Measurements from ENCODE around the gene B3GALT6. TPM values are rescaled to one million over a fixed set of nuclear protein-coding genes. Genes with fewer than 3 reads are reported as not detected.

The B3GALT6 gene
- 11.0 to 22.5 TPM (median 21.8 TPM) in 5 replicates for total RNA-seq (2022; extraction: Qiagen RNA extraction; ENCODE audit: low read depth)

DNA sequence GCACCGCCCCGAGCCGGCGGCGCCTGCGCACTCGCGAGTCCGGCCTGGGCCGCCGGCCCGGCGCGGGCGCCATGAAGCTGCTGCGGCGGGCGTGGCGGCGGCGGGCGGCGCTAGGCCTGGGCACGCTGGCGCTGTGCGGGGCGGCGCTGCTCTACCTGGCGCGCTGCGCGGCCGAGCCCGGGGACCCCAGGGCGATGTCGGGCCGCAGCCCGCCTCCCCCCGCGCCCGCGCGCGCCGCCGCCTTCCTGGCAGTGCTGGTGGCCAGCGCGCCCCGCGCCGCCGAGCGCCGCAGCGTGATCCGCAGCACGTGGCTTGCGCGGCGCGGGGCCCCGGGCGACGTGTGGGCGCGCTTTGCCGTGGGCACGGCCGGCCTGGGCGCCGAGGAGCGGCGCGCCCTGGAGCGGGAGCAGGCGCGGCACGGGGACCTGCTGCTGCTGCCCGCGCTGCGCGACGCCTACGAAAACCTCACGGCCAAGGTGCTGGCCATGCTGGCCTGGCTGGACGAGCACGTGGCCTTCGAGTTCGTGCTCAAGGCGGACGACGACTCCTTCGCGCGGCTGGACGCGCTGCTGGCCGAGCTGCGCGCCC is at the start of gene B3GALT6:
TSS of gene B3GALT6 (plus strand) at position 30 of the 588 bp plus-strand sequence. CDS start at position 72, 42 bp downstream.

GRCh38 chr1:1206376-1206965 is 25.6 kb upstream of the B3GALT6 start, which contains the start of gene TNFRSF18:
TNFRSF18 (minus strand) TSS chr1:1206592; CDS start chr1:1206571, 21 bp downstream.

GRCh38 chr1:1213345-1214265 is 18.4 kb upstream of the B3GALT6 start, which contains the start of gene TNFRSF4:
TNFRSF4 (minus strand) TSS chr1:1214153; CDS start chr1:1214127, 26 bp downstream.

DNA sequence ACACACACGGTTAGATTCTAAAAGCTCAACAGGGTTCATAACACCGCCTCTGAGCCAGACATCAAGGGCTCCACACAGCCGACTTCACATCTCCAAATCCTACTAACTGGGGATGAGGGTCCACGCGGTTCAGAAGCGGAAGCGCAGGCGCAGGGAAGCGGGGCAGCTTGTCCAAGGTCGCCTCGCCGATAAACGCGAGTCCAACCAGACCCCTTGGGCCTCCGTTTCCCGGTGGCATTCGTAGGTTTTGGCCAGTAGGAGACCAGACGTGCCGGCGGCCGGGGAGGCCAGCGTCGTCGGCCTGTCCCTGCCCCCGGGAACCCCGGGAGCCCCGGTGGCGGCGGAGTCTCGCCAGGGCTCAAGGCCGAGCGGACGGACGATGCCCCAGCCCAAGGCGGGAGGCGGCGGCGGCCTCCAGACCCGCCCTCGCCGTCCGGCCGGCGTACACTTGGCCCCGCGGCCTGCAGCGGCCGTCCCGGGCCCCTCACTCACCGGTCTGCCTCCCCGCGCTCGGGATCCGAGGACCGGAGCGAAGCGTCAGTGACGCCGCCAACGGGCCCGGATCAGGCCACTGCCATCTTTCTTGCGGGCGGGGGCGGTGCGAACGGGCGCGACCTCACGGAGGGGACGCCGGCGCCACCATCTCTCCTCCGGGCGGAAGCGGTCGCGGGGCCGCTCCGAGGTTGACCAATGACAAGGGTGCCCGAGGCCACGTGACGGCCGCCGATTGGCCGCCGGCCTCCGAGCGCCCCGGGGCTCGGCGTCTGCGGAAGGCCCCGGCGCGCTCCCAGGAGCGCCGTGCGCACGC is 433 bp upstream of the B3GALT6 start, which contains the start of gene SDF4:
TSS of gene SDF4 (minus strand) at position 602 of the 808 bp plus-strand sequence. CDS start 3,229 bp downstream, outside the sequence.

GRCh38 chr1:1246577-1247340 is 14.7 kb downstream of the B3GALT6 start, which contains the start of gene C1QTNF12:
C1QTNF12 (minus strand) TSS chr1:1246722; CDS start chr1:1246690, 32 bp downstream.

DNA sequence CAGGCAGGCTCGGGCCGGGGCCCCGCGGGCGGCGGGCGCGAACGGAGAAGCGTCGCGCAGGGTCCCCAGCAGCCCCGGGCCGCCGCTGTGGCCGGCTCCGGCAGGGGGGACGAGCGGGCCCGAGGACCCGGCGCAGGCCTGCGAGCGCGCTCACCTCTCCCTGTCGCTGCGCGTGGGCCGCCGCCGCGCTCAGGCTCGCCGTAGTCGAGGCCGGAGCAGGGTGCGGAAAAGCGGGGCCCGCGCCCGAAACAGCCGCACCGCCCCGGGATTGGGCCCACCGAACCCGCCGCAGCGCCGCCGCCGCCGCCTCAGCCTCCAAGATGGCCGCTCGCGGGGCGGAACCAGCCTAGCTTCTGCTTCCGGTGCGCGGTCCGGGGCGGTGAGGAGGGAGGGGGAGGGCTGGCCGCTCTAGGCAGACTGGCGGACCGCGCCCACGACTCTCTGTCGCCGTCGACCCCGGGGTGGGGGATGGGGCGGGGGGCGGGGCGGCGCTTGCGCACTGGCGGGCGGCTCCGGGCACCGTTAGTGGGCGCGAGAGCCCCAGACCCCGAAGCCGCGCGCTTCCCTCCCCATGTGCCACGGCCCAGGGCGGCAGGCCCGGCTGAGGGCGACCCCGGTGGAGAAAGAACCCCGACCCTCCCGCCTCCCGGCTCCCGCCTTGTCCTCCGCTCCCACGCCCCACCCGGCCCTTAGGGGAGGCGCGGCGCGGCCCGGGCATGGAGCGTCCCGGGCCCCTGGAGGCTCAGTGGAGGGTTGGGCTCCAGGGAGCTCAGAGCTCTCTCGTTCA is 41.7 kb downstream of the B3GALT6 start, which contains the start of gene UBE2J2:
TSS of gene UBE2J2 (minus strand) at position 343 of the 787 bp plus-strand sequence. CDS start 5,862 bp downstream, outside the sequence.

Other genes with a start within 250 kb of the B3GALT6 start
- 29.0 to 81.0 TPM (median 71.2 TPM) in 5 replicates for gene HES4, start 232.1 kb upstream of the B3GALT6 start, total RNA-seq (2022; extraction: Qiagen RNA extraction; ENCODE audit: low read depth)
- 16.4 to 26.6 TPM (median 23.7 TPM) in 5 replicates for gene ISG15, start 218.7 kb upstream of the B3GALT6 start, total RNA-seq (2022; extraction: Qiagen RNA extraction; ENCODE audit: low read depth)
- gene AGRN, start 212.1 kb upstream of the B3GALT6 start, total RNA-seq (2022; extraction: Qiagen RNA extraction; ENCODE audit: low read depth): 74.8 to 132 TPM (median 111 TPM) in 5 replicates
- 0.32 to 0.62 TPM (median 0.53 TPM) in 5 replicates for gene RNF223, start 157.9 kb upstream of the B3GALT6 start, total RNA-seq (2022; extraction: Qiagen RNA extraction; ENCODE audit: low read depth)
- gene C1orf159, start 116.1 kb upstream of the B3GALT6 start, total RNA-seq (2022; extraction: Qiagen RNA extraction; ENCODE audit: low read depth): 8.5 to 15.1 TPM (median 13.8 TPM) in 5 replicates
- gene TTLL10, start 58.4 kb upstream of the B3GALT6 start, total RNA-seq (2022; extraction: Qiagen RNA extraction; ENCODE audit: low read depth): not detected in 5 replicates
- not detected in 5 replicates for gene TNFRSF18, start 25.6 kb upstream of the B3GALT6 start, total RNA-seq (2022; extraction: Qiagen RNA extraction; ENCODE audit: low read depth)
- gene TNFRSF4, start 18.1 kb upstream of the B3GALT6 start, total RNA-seq (2022; extraction: Qiagen RNA extraction; ENCODE audit: low read depth): 0.22 TPM in 1 of 5 replicates, not detected in the others
- 105 to 136 TPM (median 127 TPM) in 5 replicates for gene SDF4, start 236 bp upstream of the B3GALT6 start, total RNA-seq (2022; extraction: Qiagen RNA extraction; ENCODE audit: low read depth)
- 0.59 to 1.7 TPM (median 1.1 TPM) in 5 replicates for gene C1QTNF12, start 14.5 kb downstream of the B3GALT6 start, total RNA-seq (2022; extraction: Qiagen RNA extraction; ENCODE audit: low read depth)
- 35.9 to 51.0 TPM (median 48.6 TPM) in 5 replicates for gene UBE2J2, start 41.6 kb downstream of the B3GALT6 start, total RNA-seq (2022; extraction: Qiagen RNA extraction; ENCODE audit: low read depth)
- 0.68 to 1.3 TPM (median 1.2 TPM) in 5 replicates for gene SCNN1D, start 48.2 kb downstream of the B3GALT6 start, total RNA-seq (2022; extraction: Qiagen RNA extraction; ENCODE audit: low read depth)
- gene ACAP3, start 75.7 kb downstream of the B3GALT6 start, total RNA-seq (2022; extraction: Qiagen RNA extraction; ENCODE audit: low read depth): 8.1 to 17.8 TPM (median 13.7 TPM) in 5 replicates
- gene PUSL1, start 76.4 kb downstream of the B3GALT6 start, total RNA-seq (2022; extraction: Qiagen RNA extraction; ENCODE audit: low read depth): 16.5 to 29.3 TPM (median 22.8 TPM) in 5 replicates
- gene INTS11, start 92.4 kb downstream of the B3GALT6 start, total RNA-seq (2022; extraction: Qiagen RNA extraction; ENCODE audit: low read depth): 47.7 to 61.4 TPM (median 58.1 TPM) in 5 replicates
- gene CPTP, start 92.6 kb downstream of the B3GALT6 start, total RNA-seq (2022; extraction: Qiagen RNA extraction; ENCODE audit: low read depth): 13.1 to 20.9 TPM (median 18.3 TPM) in 5 replicates
- 0.08 to 0.14 TPM (median 0.12 TPM) in 5 replicates for gene TAS1R3, start 99.0 kb downstream of the B3GALT6 start, total RNA-seq (2022; extraction: Qiagen RNA extraction; ENCODE audit: low read depth)
- gene DVL1, start 117.2 kb downstream of the B3GALT6 start, total RNA-seq (2022; extraction: Qiagen RNA extraction; ENCODE audit: low read depth): 44.0 to 77.6 TPM (median 71.9 TPM) in 5 replicates
- 0.16 to 1.0 TPM (median 0.27 TPM) in 4 of 5 replicates, not detected in the other for gene MXRA8, start 126.3 kb downstream of the B3GALT6 start, total RNA-seq (2022; extraction: Qiagen RNA extraction; ENCODE audit: low read depth)
- 99.9 to 181 TPM (median 176 TPM) in 5 replicates for gene AURKAIP1, start 143.0 kb downstream of the B3GALT6 start, total RNA-seq (2022; extraction: Qiagen RNA extraction; ENCODE audit: low read depth)
- 36.2 to 57.5 TPM (median 50.3 TPM) in 5 replicates for gene CCNL2, start 167.1 kb downstream of the B3GALT6 start, total RNA-seq (2022; extraction: Qiagen RNA extraction; ENCODE audit: low read depth)
- 127 to 156 TPM (median 138 TPM) in 5 replicates for gene MRPL20, start 175.1 kb downstream of the B3GALT6 start, total RNA-seq (2022; extraction: Qiagen RNA extraction; ENCODE audit: low read depth)
- gene ANKRD65, start 189.0 kb downstream of the B3GALT6 start, total RNA-seq (2022; extraction: Qiagen RNA extraction; ENCODE audit: low read depth): not detected in 5 replicates
- gene VWA1, start 203.5 kb downstream of the B3GALT6 start, total RNA-seq (2022; extraction: Qiagen RNA extraction; ENCODE audit: low read depth): 4.8 to 16.5 TPM (median 14.4 TPM) in 5 replicates
- not detected in 5 replicates for gene ATAD3C, start 217.5 kb downstream of the B3GALT6 start, total RNA-seq (2022; extraction: Qiagen RNA extraction; ENCODE audit: low read depth)
- gene ATAD3B, start 239.5 kb downstream of the B3GALT6 start, total RNA-seq (2022; extraction: Qiagen RNA extraction; ENCODE audit: low read depth): 1.6 to 3.3 TPM (median 3.2 TPM) in 5 replicates

Data from A549 treated with RU486 at 1 μM for 4 hours (cell line).